ENCODE measurements around the gene CCL7.

Gene CCL7

GRCh38 chr17:34269969-34270368 lies at the start of gene CCL7:
Gene CCL7, plus strand, starts transcription at chr17:34270221. Its CDS starts 70 bp downstream, at chr17:34270291.
- TF ChIP-seq, protein P1, sequence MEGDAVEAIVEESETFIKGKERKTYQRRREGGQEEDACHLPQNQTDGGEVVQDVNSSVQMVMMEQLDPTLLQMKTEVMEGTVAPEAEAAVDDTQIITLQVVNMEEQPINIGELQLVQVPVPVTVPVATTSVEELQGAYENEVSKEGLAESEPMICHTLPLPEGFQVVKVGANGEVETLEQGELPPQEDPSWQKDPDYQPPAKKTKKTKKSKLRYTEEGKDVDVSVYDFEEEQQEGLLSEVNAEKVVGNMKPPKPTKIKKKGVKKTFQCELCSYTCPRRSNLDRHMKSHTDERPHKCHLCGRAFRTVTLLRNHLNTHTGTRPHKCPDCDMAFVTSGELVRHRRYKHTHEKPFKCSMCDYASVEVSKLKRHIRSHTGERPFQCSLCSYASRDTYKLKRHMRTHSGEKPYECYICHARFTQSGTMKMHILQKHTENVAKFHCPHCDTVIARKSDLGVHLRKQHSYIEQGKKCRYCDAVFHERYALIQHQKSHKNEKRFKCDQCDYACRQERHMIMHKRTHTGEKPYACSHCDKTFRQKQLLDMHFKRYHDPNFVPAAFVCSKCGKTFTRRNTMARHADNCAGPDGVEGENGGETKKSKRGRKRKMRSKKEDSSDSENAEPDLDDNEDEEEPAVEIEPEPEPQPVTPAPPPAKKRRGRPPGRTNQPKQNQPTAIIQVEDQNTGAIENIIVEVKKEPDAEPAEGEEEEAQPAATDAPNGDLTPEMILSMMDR (IDR thresholded peaks at IDR 0.05; ENCODE audit: extremely low read depth, insufficient read depth, missing control alignments) = no peak
- DNase-seq (ENCODE audit: low spot score) = no peak
- in situ Hi-C loops (cut with MboI; ENCODE audit: low pct_unique_long_range_greater_than_20kb, low sequenced_read_pairs, unreplicated experiment) = no loop called here

GRCh38 chr17:34220752-34221395 lies 49.1 kb upstream of the CCL7 start:
- in situ Hi-C loops (cut with MboI; ENCODE audit: low pct_unique_long_range_greater_than_20kb, low sequenced_read_pairs, unreplicated experiment) = no loop called here
- DNase-seq (ENCODE audit: low spot score) = no peak
- TF ChIP-seq, protein P1 (IDR thresholded peaks at IDR 0.05; ENCODE audit: extremely low read depth, insufficient read depth, missing control alignments) = no peak

GRCh38 chr17:34221411-34221810 lies 48.6 kb upstream of the CCL7 start:
- no peak for DNase-seq (ENCODE audit: low spot score)
- in situ Hi-C loops (cut with MboI; ENCODE audit: low pct_unique_long_range_greater_than_20kb, low sequenced_read_pairs, unreplicated experiment) = no loop called here
- TF ChIP-seq, protein P1 (IDR thresholded peaks at IDR 0.05; ENCODE audit: extremely low read depth, insufficient read depth, missing control alignments) = no peak

GRCh38 chr17:34222722-34223497 lies 47.1 kb upstream of the CCL7 start:
- TF ChIP-seq, protein P1 (IDR thresholded peaks at IDR 0.05; ENCODE audit: extremely low read depth, insufficient read depth, missing control alignments) = no peak
- in situ Hi-C loops (cut with MboI; ENCODE audit: low pct_unique_long_range_greater_than_20kb, low sequenced_read_pairs, unreplicated experiment) = no loop called here

DNA sequence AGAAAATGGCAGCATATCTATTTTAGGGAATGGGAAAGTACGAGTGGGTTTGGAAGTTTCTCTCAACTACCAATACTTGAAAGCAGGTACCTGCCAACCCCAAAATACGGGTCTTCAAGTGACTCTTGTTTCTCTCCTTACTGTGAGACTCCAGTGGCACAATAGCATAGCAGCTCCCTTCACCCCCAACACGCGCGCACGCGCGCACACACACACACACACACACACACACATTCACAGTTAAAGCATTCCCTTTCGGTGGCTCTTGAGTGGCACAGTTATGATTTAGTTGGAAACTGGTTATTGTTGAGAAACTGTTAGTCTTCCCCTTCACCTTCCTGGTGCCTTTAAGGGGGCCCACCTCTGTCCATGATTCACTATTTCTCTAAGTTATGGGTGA lies 45.0 kb upstream of the CCL7 start:
- TF ChIP-seq, protein P1 (IDR thresholded peaks at IDR 0.05; ENCODE audit: extremely low read depth, insufficient read depth, missing control alignments) = no peak
- DNase-seq (ENCODE audit: low spot score) = no peak
- in situ Hi-C loops (cut with MboI; ENCODE audit: low pct_unique_long_range_greater_than_20kb, low sequenced_read_pairs, unreplicated experiment) = no loop called here

More at GRCh38 chr17:34222722-34223497, 47.1 kb upstream of the CCL7 start:
- DNase-seq (ENCODE audit: low spot score) = no peak

DNA sequence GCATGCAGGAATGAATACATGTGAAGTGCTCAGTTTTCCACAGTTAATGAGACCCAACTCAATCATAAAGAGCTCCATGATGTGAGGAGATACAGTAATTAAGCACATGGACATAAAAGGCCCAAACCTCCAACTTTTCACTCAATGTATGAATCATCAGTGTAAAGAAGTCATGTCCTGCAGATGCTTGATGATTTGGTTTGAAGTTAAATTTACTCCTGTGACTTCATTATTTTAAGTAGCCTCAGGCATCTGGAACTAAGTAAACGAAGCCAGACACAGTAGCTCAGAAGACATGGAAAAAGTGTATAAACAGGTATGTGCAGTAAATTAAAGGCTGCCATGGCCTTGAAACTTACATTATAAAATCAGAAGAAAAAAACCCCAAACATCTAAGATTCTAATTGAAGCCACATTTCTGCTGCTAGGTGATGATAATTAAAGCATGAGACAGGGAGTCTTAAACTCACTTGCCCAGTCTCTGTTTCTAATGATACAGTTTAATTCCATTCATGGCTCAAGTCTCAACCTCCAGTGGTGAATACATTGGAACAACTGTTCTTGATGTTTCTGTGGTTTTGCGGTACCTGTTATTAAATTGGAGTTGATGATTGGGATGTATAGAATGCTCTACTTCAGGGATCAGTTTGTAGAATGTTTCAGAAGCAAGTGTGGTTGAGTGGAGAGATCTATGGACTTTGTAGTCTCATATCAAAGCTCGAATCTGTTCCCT lies 43.8 kb upstream of the CCL7 start:
- in situ Hi-C loops (cut with MboI; ENCODE audit: low pct_unique_long_range_greater_than_20kb, low sequenced_read_pairs, unreplicated experiment) = no loop called here
- TF ChIP-seq, protein P1 (IDR thresholded peaks at IDR 0.05; ENCODE audit: extremely low read depth, insufficient read depth, missing control alignments) = no peak
- DNase-seq (ENCODE audit: low spot score) = no peak

Measured in GM13977 (cell line).